HL-60 (cell line): Measurements from ENCODE around the gene ADNP.

Source experiments
- CTCF ChIP-seq: IDR thresholded peaks from one replicate; pipeline ENCODE4 v1.5.1; 2011; ENCODE audit warnings: low read length, control low read depth, inconsistent platforms; ENCODE audit not compliant: insufficient read depth
- POLR2AphosphoS5 ChIP-seq: IDR thresholded peaks from 2 replicates; pipeline ENCODE4 v1.6.1; 2012; ENCODE audit warnings: low read depth
- TF ChIP-seq, protein P1 (sequence below): IDR thresholded peaks from 2 replicates; pipeline ENCODE4 v1.6.1; 2012; ENCODE audit warnings: low read depth; ENCODE audit not compliant: insufficient replicate concordance

GRCh38 chr20:50843331-50844276 lies 87.6 kb downstream of the ADNP start:
- no peak for TF ChIP-seq CTCF
- TF ChIP-seq POLR2AphosphoS5: no peak
- TF ChIP-seq, protein P1, sequence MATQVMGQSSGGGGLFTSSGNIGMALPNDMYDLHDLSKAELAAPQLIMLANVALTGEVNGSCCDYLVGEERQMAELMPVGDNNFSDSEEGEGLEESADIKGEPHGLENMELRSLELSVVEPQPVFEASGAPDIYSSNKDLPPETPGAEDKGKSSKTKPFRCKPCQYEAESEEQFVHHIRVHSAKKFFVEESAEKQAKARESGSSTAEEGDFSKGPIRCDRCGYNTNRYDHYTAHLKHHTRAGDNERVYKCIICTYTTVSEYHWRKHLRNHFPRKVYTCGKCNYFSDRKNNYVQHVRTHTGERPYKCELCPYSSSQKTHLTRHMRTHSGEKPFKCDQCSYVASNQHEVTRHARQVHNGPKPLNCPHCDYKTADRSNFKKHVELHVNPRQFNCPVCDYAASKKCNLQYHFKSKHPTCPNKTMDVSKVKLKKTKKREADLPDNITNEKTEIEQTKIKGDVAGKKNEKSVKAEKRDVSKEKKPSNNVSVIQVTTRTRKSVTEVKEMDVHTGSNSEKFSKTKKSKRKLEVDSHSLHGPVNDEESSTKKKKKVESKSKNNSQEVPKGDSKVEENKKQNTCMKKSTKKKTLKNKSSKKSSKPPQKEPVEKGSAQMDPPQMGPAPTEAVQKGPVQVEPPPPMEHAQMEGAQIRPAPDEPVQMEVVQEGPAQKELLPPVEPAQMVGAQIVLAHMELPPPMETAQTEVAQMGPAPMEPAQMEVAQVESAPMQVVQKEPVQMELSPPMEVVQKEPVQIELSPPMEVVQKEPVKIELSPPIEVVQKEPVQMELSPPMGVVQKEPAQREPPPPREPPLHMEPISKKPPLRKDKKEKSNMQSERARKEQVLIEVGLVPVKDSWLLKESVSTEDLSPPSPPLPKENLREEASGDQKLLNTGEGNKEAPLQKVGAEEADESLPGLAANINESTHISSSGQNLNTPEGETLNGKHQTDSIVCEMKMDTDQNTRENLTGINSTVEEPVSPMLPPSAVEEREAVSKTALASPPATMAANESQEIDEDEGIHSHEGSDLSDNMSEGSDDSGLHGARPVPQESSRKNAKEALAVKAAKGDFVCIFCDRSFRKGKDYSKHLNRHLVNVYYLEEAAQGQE: no peak
